ENCODE measurements around the gene HPS1. TPM values are rescaled to one million over a fixed set of nuclear protein-coding genes. Genes with fewer than 3 reads are reported as not detected.

Gene HPS1
- polyA plus RNA-seq, 1 of the 3 experiments (the other 2 are of a cell fraction), result 41.4 TPM

GRCh38 chr10:98380493-98381339 lies 66.0 kb downstream of the HPS1 start:
- ChIA-PET POLR2A (no interaction called here), CTCF (no interaction called here)
- H3K27ac ChIP-seq (ENCODE audit: low read depth in 2 of 2, low read length in 1 of 2), result no peak overlapping the region
- no peak overlapping the region for H2AFZ ChIP-seq (ENCODE audit: low read depth)
- H3K27me3 ChIP-seq (ENCODE audit: insufficient read depth), result no peaks in the 10 kb centered on the region
- H3F3A ChIP-seq (replicated peaks; ENCODE audit: insufficient read depth), result no peaks in the 10 kb centered on the region
- no peaks in the 10 kb centered on the region for H4K20me1 ChIP-seq (ENCODE audit: insufficient read depth)
- H3K36me3 ChIP-seq (replicated peaks in 1 of 2; ENCODE audit: control insufficient read depth in 1 of 2, insufficient read depth in 2 of 2, low read length in 1 of 2), result no peaks in the 10 kb centered on the region
- TF ChIP-seq USF1 (IDR thresholded peaks at IDR 0.05; ENCODE audit: borderline replicate concordance, low read depth), result no peak
- TF ChIP-seq NFIC (IDR thresholded peaks at IDR 0.05; ENCODE audit: borderline replicate concordance), result no peak
- TF ChIP-seq FOXM1 (IDR thresholded peaks at IDR 0.05; ENCODE audit: low read depth), result no peak
- TF ChIP-seq GABPA (IDR thresholded peaks at IDR 0.05; ENCODE audit: low read depth), result no peak
- TF ChIP-seq CTCF (IDR thresholded peaks at IDR 0.05), result no peak
- no peak for TF ChIP-seq EZH2phosphoT487 (IDR thresholded peaks at IDR 0.05; ENCODE audit: borderline replicate concordance, low read depth)
- no peak for TF ChIP-seq MXI1 (IDR thresholded peaks at IDR 0.05; ENCODE audit: low read depth, low read length)
- H3K4me2 ChIP-seq, result no peak overlapping the region
- H3K79me2 ChIP-seq (ENCODE audit: insufficient read depth), result no peaks in the 10 kb centered on the region
- no peaks in the 10 kb centered on the region for H3K9me3 ChIP-seq
- no peaks in the 10 kb centered on the region for H3K9me2 ChIP-seq
- peaks cover 4 to 5% of the 10 kb centered on the region in 2 experiments; a peak in 1 of 4 replicates for H3K4me1 ChIP-seq (ENCODE audit: control insufficient read depth in 1 of 2, insufficient read depth in 2 of 2, low read depth in 1 of 2, low read length in 1 of 2)
- no peak overlapping the region for H3K9ac ChIP-seq
- DNase-seq, result no peak
- no peak overlapping the region for H3K4me3 ChIP-seq (ENCODE audit: low read depth in 2 of 2, low read length in 1 of 2)
- WGBS (ENCODE audit: low lambda C conversion rate), result 88% methylated on average over 8 of the region's 8 CpGs

GRCh38 chr10:98378722-98379121 lies 68.0 kb downstream of the HPS1 start:
- H3K4me1 ChIP-seq (ENCODE audit: control insufficient read depth in 1 of 2, insufficient read depth in 2 of 2, low read depth in 1 of 2, low read length in 1 of 2), result peaks cover 12 to 13% of the 10 kb centered on the region in 2 experiments; a peak in 2 of 4 replicates
- no peak overlapping the region for H3K9ac ChIP-seq
- no peak overlapping the region for H2AFZ ChIP-seq (ENCODE audit: low read depth)
- no peak overlapping the region for H3K4me3 ChIP-seq (ENCODE audit: low read depth in 2 of 2, low read length in 1 of 2)
- H3K36me3 ChIP-seq (replicated peaks in 1 of 2; ENCODE audit: control insufficient read depth in 1 of 2, insufficient read depth in 2 of 2, low read length in 1 of 2), result no peaks in the 10 kb centered on the region
- WGBS (ENCODE audit: low lambda C conversion rate), result 81% methylated on average over 4 of the region's 4 CpGs
- H3K27me3 ChIP-seq (ENCODE audit: insufficient read depth), result no peaks in the 10 kb centered on the region
- H3F3A ChIP-seq (replicated peaks; ENCODE audit: insufficient read depth), result no peaks in the 10 kb centered on the region
- H3K4me2 ChIP-seq, result no peak overlapping the region
- H3K9me2 ChIP-seq, result no peaks in the 10 kb centered on the region
- ChIA-PET POLR2A (no interaction called here), CTCF (no interaction called here)
- no peaks in the 10 kb centered on the region for H3K9me3 ChIP-seq
- DNase-seq, result no peak
- H3K79me2 ChIP-seq (ENCODE audit: insufficient read depth), result no peaks in the 10 kb centered on the region
- H3K27ac ChIP-seq (ENCODE audit: low read depth in 2 of 2, low read length in 1 of 2), result no peak overlapping the region
- H4K20me1 ChIP-seq (ENCODE audit: insufficient read depth), result no peaks in the 10 kb centered on the region
- TF ChIP-seq ZBTB33 (IDR thresholded peaks at IDR 0.05; ENCODE audit: borderline replicate concordance, low read depth) (no peak), USF2 (IDR thresholded peaks at IDR 0.05; ENCODE audit: borderline replicate concordance, low read depth, low read length) (no peak), NFIC (IDR thresholded peaks at IDR 0.05; ENCODE audit: borderline replicate concordance) (no peak), ELF1 (IDR thresholded peaks at IDR 0.05) (no peak), CHD2 (IDR thresholded peaks at IDR 0.05; ENCODE audit: low read length, partially characterized antibody) (no peak), MEF2A (IDR thresholded peaks at IDR 0.05; ENCODE audit: borderline replicate concordance, low read depth) (no peak), SMC3 (IDR thresholded peaks at IDR 0.05; ENCODE audit: low read depth, low read length) (no peak), USF1 (IDR thresholded peaks at IDR 0.05; ENCODE audit: borderline replicate concordance, low read depth) (no peak), PBX3 (IDR thresholded peaks at IDR 0.05) (no peak), TEAD4 (IDR thresholded peaks at IDR 0.05; ENCODE audit: borderline replicate concordance, insufficient read depth) (no peak), MAX (IDR thresholded peaks at IDR 0.05; ENCODE audit: low read depth) (no peak), POLR2AphosphoS5 (IDR thresholded peaks at IDR 0.05; ENCODE audit: low read depth, low read length) (no peak), RCOR1 (IDR thresholded peaks at IDR 0.05; ENCODE audit: low read length) (no peak), GABPA (IDR thresholded peaks at IDR 0.05; ENCODE audit: low read depth) (no peak), MXI1 (IDR thresholded peaks at IDR 0.05; ENCODE audit: low read depth, low read length) (no peak)

All from SK-N-SH (cell line).